SJCRH30 (cell line): Measurements from ENCODE around the gene CADPS2. TPM values are rescaled to one million over a fixed set of nuclear protein-coding genes. Genes with fewer than 3 reads are reported as not detected.

Experiments
- DNase-seq, 2 experiments: peaks; one replicate each; pipeline ENCODE4 v3.0.0-alpha.2; 2015 to 2020
- H3K27ac ChIP-seq: fragments of 250-450 bp; sonication (Bioruptor Pico); 2 replicates; pipeline ENCODE4 v1.5.1; 2020; ENCODE audit warnings: mild to moderate bottlenecking, moderate library complexity
- H3K27me3 ChIP-seq: fragments of 250-450 bp; sonication (Bioruptor Pico); 2 replicates; pipeline ENCODE4 v1.5.1; 2020; ENCODE audit warnings: mild to moderate bottlenecking, moderate library complexity
- H3K36me3 ChIP-seq: fragments of 250-450 bp; sonication (Bioruptor Pico); 2 replicates; pipeline ENCODE4 v1.5.1; 2020; ENCODE audit warnings: mild to moderate bottlenecking, moderate library complexity
- H3K4me1 ChIP-seq: fragments of 250-450 bp; sonication (Bioruptor Pico); 2 replicates; pipeline ENCODE4 v1.5.1; 2020; ENCODE audit warnings: mild to moderate bottlenecking, moderate library complexity
- H3K4me3 ChIP-seq: fragments of 250-450 bp; sonication (Bioruptor Pico); 2 replicates; pipeline ENCODE4 v1.5.1; 2020; ENCODE audit warnings: mild to moderate bottlenecking, moderate library complexity
- H3K9me3 ChIP-seq: fragments of 250-450 bp; sonication (Bioruptor Pico); replicated peaks from 2 replicates; pipeline ENCODE4 v1.5.1; 2020; ENCODE audit warnings: mild to moderate bottlenecking, moderate library complexity
- total RNA-seq: library from RNA; depleted of rRNA; stranded (reverse); fragments of >200 nt; shearing (Covaris generic); gene quantifications from 2 replicates; pipeline ENCODE4 v1.2.3, GENCODE V29; 2014

Gene CADPS2
- total RNA-seq, 1 experiment from 2014 or later, result not detected

GRCh38 chr7:122327969-122328368 is 558.3 kb downstream of the CADPS2 start:
- Histone ChIP-seq H3K4me3 (no peak overlapping the region), H3K36me3 (no peaks in the 10 kb centered on the region), H3K27ac (no peak overlapping the region), H3K27me3 (peaks cover 7% of the 10 kb centered on the region; the same call in 1 of the 2 replicates), H3K4me1 (no peaks in the 10 kb centered on the region), H3K9me3 (no peaks in the 10 kb centered on the region)
- DNase-seq, result no peak

GRCh38 chr7:122316467-122317388 is 569.5 kb downstream of the CADPS2 start:
- Histone ChIP-seq H3K27ac (no peak overlapping the region), H3K4me3 (no peak overlapping the region)
- DNase-seq, result no peak

GRCh38 chr7:122315507-122316466 is 570.5 kb downstream of the CADPS2 start:
- Histone ChIP-seq H3K27me3 (peaks cover 18% of the 10 kb centered on the region; the same call in 1 of the 2 replicates), H3K36me3 (no peaks in the 10 kb centered on the region), H3K4me3 (no peak overlapping the region), H3K27ac (no peak overlapping the region), H3K9me3 (no peaks in the 10 kb centered on the region), H3K4me1 (no peaks in the 10 kb centered on the region)
- no peak for DNase-seq

More at GRCh38 chr7:122316467-122317388, 569.5 kb downstream of the CADPS2 start:
- no peaks in the 10 kb centered on the region for H3K4me1 ChIP-seq
- no peaks in the 10 kb centered on the region for H3K9me3 ChIP-seq
- H3K27me3 ChIP-seq, result peaks cover 18% of the 10 kb centered on the region; the same call in 1 of the 2 replicates
- no peaks in the 10 kb centered on the region for H3K36me3 ChIP-seq

- Histone ChIP-seq H3K36me3 (no peaks in the 10 kb centered on the region), H3K4me3 (no peak overlapping the region), H3K27ac (no peak overlapping the region), H3K27me3 (peaks cover 22% of the 10 kb centered on the region; the same call in 1 of the 2 replicates), H3K9me3 (no peaks in the 10 kb centered on the region), H3K4me1 (no peaks in the 10 kb centered on the region)
- DNase-seq, result no peak
Observed at GRCh38 chr7:122314284-122314683, 572.0 kb downstream of the CADPS2 start.

- no peaks in the 10 kb centered on the region for H3K36me3 ChIP-seq
- peaks cover 28% of the 10 kb centered on the region; the same call in 1 of the 2 replicates for H3K27me3 ChIP-seq
- no peak overlapping the region for H3K4me3 ChIP-seq
- no peaks in the 10 kb centered on the region for H3K4me1 ChIP-seq
- no peak for DNase-seq
- no peak overlapping the region for H3K27ac ChIP-seq
- H3K9me3 ChIP-seq, result no peaks in the 10 kb centered on the region
Observed at GRCh38 chr7:122312789-122313188, 573.5 kb downstream of the CADPS2 start.

GRCh38 chr7:122311734-122312450 is 574.4 kb downstream of the CADPS2 start:
- Histone ChIP-seq H3K27me3 (peaks cover 28% of the 10 kb centered on the region; the same call in 1 of the 2 replicates), H3K9me3 (no peaks in the 10 kb centered on the region), H3K27ac (no peak overlapping the region), H3K4me1 (no peaks in the 10 kb centered on the region), H3K36me3 (no peaks in the 10 kb centered on the region), H3K4me3 (no peak overlapping the region)
- no peak for DNase-seq

- Histone ChIP-seq H3K4me1 (no peaks in the 10 kb centered on the region), H3K9me3 (no peaks in the 10 kb centered on the region), H3K4me3 (no peak overlapping the region), H3K36me3 (no peaks in the 10 kb centered on the region), H3K27me3 (peaks cover 28% of the 10 kb centered on the region; the same call in 1 of the 2 replicates), H3K27ac (no peak overlapping the region)
- no peak for DNase-seq
Observed at GRCh38 chr7:122311050-122311700, 575.1 kb downstream of the CADPS2 start.

- no peak overlapping the region for H3K27ac ChIP-seq
- no peak for DNase-seq
- H3K4me1 ChIP-seq, result no peaks in the 10 kb centered on the region
- H3K27me3 ChIP-seq, result peaks cover 25% of the 10 kb centered on the region; the same call in 1 of the 2 replicates
- no peaks in the 10 kb centered on the region for H3K9me3 ChIP-seq
- no peaks in the 10 kb centered on the region for H3K36me3 ChIP-seq
- no peak overlapping the region for H3K4me3 ChIP-seq
Observed at GRCh38 chr7:122310119-122311021, 575.9 kb downstream of the CADPS2 start.

- peaks cover 23% of the 10 kb centered on the region; the same call in 1 of the 2 replicates for H3K27me3 ChIP-seq
- no peaks in the 10 kb centered on the region for H3K9me3 ChIP-seq
Observed at GRCh38 chr7:122309421-122309820, 576.8 kb downstream of the CADPS2 start.

GRCh38 chr7:122307228-122307621 is 579.0 kb downstream of the CADPS2 start:
- no peaks in the 10 kb centered on the region for H3K36me3 ChIP-seq
- H3K4me1 ChIP-seq, result no peaks in the 10 kb centered on the region
- no peak for DNase-seq
- no peak overlapping the region for H3K27ac ChIP-seq
- no peak overlapping the region for H3K4me3 ChIP-seq
- H3K27me3 ChIP-seq, result peaks cover 19% of the 10 kb centered on the region; the same call in 1 of the 2 replicates
- no peaks in the 10 kb centered on the region for H3K9me3 ChIP-seq

More at GRCh38 chr7:122309421-122309820, 576.8 kb downstream of the CADPS2 start:
- H3K27ac ChIP-seq, result no peak overlapping the region
- no peak for DNase-seq
- H3K4me3 ChIP-seq, result no peak overlapping the region
- no peaks in the 10 kb centered on the region for H3K4me1 ChIP-seq
- no peaks in the 10 kb centered on the region for H3K36me3 ChIP-seq

- H3K9me3 ChIP-seq, result no peaks in the 10 kb centered on the region
- H3K27me3 ChIP-seq, result peaks cover 17% of the 10 kb centered on the region; the same call in 1 of the 2 replicates
- no peaks in the 10 kb centered on the region for H3K36me3 ChIP-seq
- H3K4me1 ChIP-seq, result no peaks in the 10 kb centered on the region
- no peak for DNase-seq
- no peak overlapping the region for H3K27ac ChIP-seq
- no peak overlapping the region for H3K4me3 ChIP-seq
Observed at GRCh38 chr7:122306320-122307227, 579.7 kb downstream of the CADPS2 start.
